Left lung (tissue), 10 donors: ENCODE results near the gene TNP1. TPM values are rescaled to one million over a fixed set of nuclear protein-coding genes. Genes with fewer than 3 reads are reported as not detected.

Experiments used
- ATAC-seq: fragments of 200-7000 bp; cut with Tn5 transposase; one replicate; pipeline ENCODE4 v1.9.1; 2020; ENCODE audit warnings: moderate library complexity
- DNase-seq, 4 donors: peaks; one replicate each; pipeline ENCODE4 v3.0.0-alpha.2; 2013 to 2020
- H3K27ac ChIP-seq, 2 donors: fragments of 200-600 bp; sonication (generic) in 1 of 2; one replicate each; pipeline versions ENCODE4 v1.5.0 to v1.8.0; 2020 to 2021
- H3K27me3 ChIP-seq, 2 donors: fragments of 200-600 bp; sonication (generic) in 1 of 2; one replicate each; pipeline versions ENCODE4 v1.5.0 to v1.8.0; 2020 to 2021
- H3K36me3 ChIP-seq, 2 donors: fragments of 200-600 bp; sonication (generic) in 1 of 2; one replicate each; pipeline versions ENCODE4 v1.5.0 to v1.8.0; 2020 to 2021
- H3K4me1 ChIP-seq, 2 donors: fragments of 200-600 bp; one replicate each; pipeline ENCODE4 v1.8.0; 2021
- H3K4me3 ChIP-seq, 2 donors: fragments of 200-600 bp; sonication (generic) in 1 of 2; one replicate each; pipeline versions ENCODE4 v1.5.0 to v1.8.0; 2020 to 2021; ENCODE audit warnings: mild to moderate bottlenecking in 1 of 2
- H3K9me3 ChIP-seq, 2 donors: fragments of 200-600 bp; sonication (generic) in 1 of 2; one replicate each; pipeline versions ENCODE4 v1.5.0 to v1.8.0; 2020 to 2021
- CTCF ChIP-seq, 2 donors: fragments of 200-600 bp; sonication (generic) in 1 of 2; IDR thresholded peaks; one replicate each; pipeline versions ENCODE4 v1.5.0 to v1.8.0; 2021; ENCODE audit warnings: antibody characterized with exemption in 2 of 2
- intact Hi-C, 2 donors: fragments of 100-400 bp; cut with DNase I; formaldehyde crosslinking; loops; one replicate each; pipeline versions ENCODE4 v1.11.2 to v1.14.2; 2022
- polyA plus RNA-seq, 6 donors: library from polyadenylated mRNA; unstranded; fragments of 120-200 nt; gene quantifications; one replicate each; pipeline ENCODE4 v1.2.1, GENCODE V29; 2013; ENCODE audit not compliant: insufficient read length in 6 of 6
- total RNA-seq, 2 donors: library from RNA; stranded (reverse); fragmentation: NEBNext Ultra II Directional; extraction: Animal tissue kit (Norgen Biotek cat#: 25700); gene quantifications; one replicate each; pipeline ENCODE4 v1.2.1, GENCODE V29; 2021
- donor health status: DM: no; HTN: yes; CAD: no.
- donor health status: DM: no; HTN: no; CAD: no.

Gene TNP1
- total and polyA plus RNA-seq, 8 donors, result not detected

- Histone ChIP-seq H3K4me3 (no peak overlapping the region), H3K36me3 (no peaks in the 10 kb centered on the region), H3K4me1 (no peaks in the 10 kb centered on the region), H3K27me3 (no peaks in the 10 kb centered on the region), H3K9me3 (no peaks in the 10 kb centered on the region), H3K27ac (no peak overlapping the region)
- no peak for TF ChIP-seq CTCF (IDR thresholded peaks at IDR 0.05)
- ATAC-seq (no peak), DNase-seq (no peak)
- intact Hi-C loops, result no loop called here
Observed at GRCh38 chr2:216822470-216822869, 37.4 kb downstream of the TNP1 start.

GRCh38 chr2:216820709-216821108, 39.2 kb downstream of the TNP1 start:
- intact Hi-C loops, result no loop called here
- no peak overlapping the region for H3K4me3 ChIP-seq
- DNase-seq (no peak), ATAC-seq (no peak)
- H3K27ac ChIP-seq, result no peak overlapping the region
- no peaks in the 10 kb centered on the region for H3K36me3 ChIP-seq
- no peak for TF ChIP-seq CTCF (IDR thresholded peaks at IDR 0.05)
- no peaks in the 10 kb centered on the region for H3K4me1 ChIP-seq
- H3K9me3 ChIP-seq, result no peaks in the 10 kb centered on the region
- H3K27me3 ChIP-seq, result no peaks in the 10 kb centered on the region

- intact Hi-C loops, result no loop called here
- no peaks in the 10 kb centered on the region for H3K4me1 ChIP-seq
- no peak for DNase-seq
- no peak for ATAC-seq
- TF ChIP-seq CTCF (IDR thresholded peaks at IDR 0.05), result no peak
- no peak overlapping the region for H3K4me3 ChIP-seq
- H3K27ac ChIP-seq, result no peak overlapping the region
- no peaks in the 10 kb centered on the region for H3K36me3 ChIP-seq
- H3K9me3 ChIP-seq, result no peaks in the 10 kb centered on the region
- H3K27me3 ChIP-seq, result no peaks in the 10 kb centered on the region
Observed at GRCh38 chr2:216819766-216820165, 40.1 kb downstream of the TNP1 start.

- ATAC-seq (no peak), DNase-seq (no peak)
- Histone ChIP-seq H3K36me3 (no peaks in the 10 kb centered on the region), H3K9me3 (no peaks in the 10 kb centered on the region), H3K27ac (no peak overlapping the region), H3K27me3 (no peaks in the 10 kb centered on the region), H3K4me1 (no peaks in the 10 kb centered on the region), H3K4me3 (no peak overlapping the region)
- no peak for TF ChIP-seq CTCF (IDR thresholded peaks at IDR 0.05)
- intact Hi-C loops, result no loop called here
Observed at GRCh38 chr2:216819055-216819454, 40.8 kb downstream of the TNP1 start.

GRCh38 chr2:216810399-216811160, 49.3 kb downstream of the TNP1 start:
- H3K27me3 ChIP-seq, result no peaks in the 10 kb centered on the region
- no peaks in the 10 kb centered on the region for H3K4me1 ChIP-seq
- intact Hi-C loops, result no loop called here
- no peaks in the 10 kb centered on the region for H3K36me3 ChIP-seq
- TF ChIP-seq CTCF (IDR thresholded peaks at IDR 0.05), result no peak
- H3K4me3 ChIP-seq, result no peak overlapping the region
- no peak for ATAC-seq
- no peaks in the 10 kb centered on the region for H3K9me3 ChIP-seq
- DNase-seq, result no peak
- H3K27ac ChIP-seq, result no peak overlapping the region

Other genes starting within 250 kb of the TNP1 start
- gene IGFBP2, start 226.6 kb downstream of the TNP1 start, total RNA-seq, result 10 to 100 TPM; 28.2 to 48.9 TPM
- gene IGFBP2, start 226.6 kb downstream of the TNP1 start, polyA plus RNA-seq, result 100 to 1,000 TPM; 107 to 133 (median 116) TPM
- 100 to 1,000 TPM; 101 to 141 TPM for gene IGFBP5, start 164.5 kb downstream of the TNP1 start, total RNA-seq
- gene IGFBP5, start 164.5 kb downstream of the TNP1 start, polyA plus RNA-seq, result 100 to 1,000 TPM in 4 of 6 donors, 10 to 100 TPM in 2; 89.4 to 149 (median 121) TPM